GM19025 (cell line): ENCODE measurements around the gene DHRS12.

Source experiments
- ATAC-seq: cut with Tn5 transposase; IDR thresholded peaks from one replicate; pipeline ENCODE4 v1.9.1; 2021; ENCODE audit warnings: mild to moderate bottlenecking, low read depth, moderate library complexity; ENCODE audit not compliant: unreplicated experiment

DHRS12 gene, protein sequence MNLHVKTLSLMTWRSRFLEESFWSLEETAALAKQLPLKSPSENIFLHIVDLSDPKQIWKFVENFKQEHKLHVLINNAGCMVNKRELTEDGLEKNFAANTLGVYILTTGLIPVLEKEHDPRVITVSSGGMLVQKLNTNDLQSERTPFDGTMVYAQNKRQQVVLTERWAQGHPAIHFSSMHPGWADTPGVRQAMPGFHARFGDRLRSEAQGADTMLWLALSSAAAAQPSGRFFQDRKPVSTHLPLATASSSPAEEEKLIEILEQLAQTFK

DNA sequence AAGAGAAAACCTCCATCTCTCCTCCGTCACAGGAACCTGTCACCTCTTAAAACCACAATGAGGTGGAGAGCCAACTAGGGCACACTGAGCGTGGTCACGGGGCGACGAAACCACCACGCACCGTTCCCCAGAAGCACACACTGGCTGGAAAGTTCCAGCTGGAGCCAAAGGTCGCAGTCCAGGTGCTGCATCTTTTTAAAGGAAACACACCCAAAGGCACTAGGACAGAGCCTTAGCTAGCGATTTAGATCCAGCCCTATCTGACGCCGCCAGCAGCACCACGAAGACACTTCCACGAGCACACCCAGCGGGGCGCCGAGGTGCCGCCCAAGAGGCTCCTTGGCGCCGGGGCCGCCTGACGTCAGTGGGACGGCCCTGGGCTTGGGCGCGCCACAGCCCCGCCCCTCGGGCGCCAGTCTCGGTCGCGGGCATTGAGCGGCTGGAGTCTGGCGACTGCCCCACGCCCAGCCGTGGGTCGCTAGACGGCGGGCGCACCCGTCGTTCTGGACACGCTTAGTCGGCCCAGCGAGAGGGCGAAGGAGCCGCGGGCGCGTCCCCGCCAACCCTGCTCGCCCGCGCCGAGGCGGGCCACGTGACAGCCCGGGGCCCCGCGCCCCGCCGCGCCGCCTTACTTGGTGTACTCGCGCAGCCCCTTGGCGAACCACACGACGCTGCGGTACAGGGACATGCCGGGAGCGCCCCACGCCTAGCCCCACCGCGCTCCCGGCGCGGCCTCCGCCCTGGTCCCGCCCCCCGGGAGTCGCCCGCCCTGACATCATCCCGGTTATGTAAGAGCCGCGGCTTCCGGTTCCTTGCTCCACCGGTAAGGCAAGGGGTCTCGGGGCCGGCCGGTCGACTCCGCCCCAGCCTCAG is at the start of gene DHRS12:
Gene DHRS12 (minus strand): TSS at position 742 of the 873 bp plus-strand sequence. CDS start 4,504 bp downstream, outside the sequence.
- ATAC-seq, result peak; percentile 91

DNA sequence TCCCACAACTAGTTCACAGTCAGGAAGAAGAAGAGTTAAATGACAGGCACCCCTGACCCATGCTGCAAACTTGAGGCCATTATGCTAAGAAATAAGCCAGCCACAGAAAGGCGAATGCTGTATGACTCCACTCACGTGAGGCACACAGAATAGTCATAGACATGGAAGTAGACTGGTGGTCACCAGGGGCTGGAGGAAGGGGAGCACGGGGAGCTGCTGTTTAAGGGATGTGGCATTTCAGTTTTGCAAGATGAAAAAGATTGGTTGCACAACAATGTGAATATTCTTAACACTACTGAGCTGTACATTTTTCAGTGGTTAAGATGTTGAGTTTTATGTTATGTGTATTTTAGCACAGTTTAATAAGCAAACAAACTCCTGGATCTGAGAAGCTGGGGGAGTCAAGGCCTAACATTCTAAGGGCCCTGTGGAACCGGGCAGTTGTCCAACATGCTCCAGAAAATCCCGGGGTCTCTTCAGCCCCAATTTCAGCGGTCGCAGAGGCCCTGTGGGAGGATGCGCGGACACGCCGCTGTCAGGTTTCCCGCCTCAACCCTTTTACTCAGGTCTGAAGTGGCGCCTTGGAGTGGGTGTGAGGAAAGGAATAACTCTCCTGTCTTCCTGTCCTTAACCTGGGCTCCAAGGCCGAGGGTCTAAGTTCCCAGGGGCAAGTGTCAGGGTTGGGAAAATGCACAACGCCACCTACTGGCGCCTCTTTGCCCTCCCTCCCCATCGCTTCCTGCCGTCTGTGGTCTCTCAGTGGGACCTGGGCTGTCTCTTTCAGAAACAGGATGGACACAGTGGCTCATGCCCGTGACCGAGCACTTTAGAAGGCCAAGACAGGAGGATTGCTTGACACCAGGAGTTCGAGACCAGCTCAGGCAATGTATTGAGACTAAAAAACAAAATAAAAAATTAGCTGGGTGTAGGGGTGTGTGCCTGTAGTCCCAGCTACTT is 45.5 kb upstream of the DHRS12 start:
- ATAC-seq, result no peak

DNA sequence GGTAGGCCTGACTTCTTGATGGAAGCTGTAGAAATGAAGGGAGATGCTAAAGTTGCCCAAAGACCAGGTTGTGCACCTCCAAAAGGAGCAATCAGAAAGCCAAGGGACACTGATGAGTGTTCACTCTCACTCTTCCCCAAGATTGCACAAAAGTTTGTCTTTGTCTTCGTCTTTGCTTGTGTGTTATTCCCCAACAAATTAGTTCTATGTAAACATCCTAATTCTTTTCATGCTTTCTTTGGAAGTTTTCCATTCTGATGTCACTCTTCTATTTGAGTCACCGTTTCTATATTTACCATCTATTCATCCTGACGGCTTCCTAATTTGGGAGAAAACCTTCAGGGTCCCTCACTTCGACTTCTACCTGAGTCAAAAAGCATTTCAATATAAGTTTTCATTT is 44.7 kb upstream of the DHRS12 start:
- no peak for ATAC-seq

DNA sequence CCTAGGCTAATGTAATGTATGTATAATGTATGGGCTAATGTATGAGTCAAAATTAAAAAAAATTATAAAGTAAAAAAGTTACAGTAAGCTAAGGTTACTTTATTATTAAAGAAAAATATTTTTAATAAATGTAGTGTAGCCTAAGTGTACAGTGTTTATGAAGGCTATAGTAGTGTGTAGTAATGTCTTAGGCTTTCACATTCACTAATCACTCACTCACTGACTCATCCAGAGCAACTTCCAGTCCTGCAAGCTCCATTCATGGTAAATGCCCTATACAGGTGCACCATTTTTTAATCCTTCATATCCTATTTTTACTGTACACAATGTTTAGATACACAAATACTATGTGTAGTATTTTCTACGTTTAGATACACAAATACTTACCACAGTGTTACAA is 42.8 kb upstream of the DHRS12 start:
- ATAC-seq, result no peak

DNA sequence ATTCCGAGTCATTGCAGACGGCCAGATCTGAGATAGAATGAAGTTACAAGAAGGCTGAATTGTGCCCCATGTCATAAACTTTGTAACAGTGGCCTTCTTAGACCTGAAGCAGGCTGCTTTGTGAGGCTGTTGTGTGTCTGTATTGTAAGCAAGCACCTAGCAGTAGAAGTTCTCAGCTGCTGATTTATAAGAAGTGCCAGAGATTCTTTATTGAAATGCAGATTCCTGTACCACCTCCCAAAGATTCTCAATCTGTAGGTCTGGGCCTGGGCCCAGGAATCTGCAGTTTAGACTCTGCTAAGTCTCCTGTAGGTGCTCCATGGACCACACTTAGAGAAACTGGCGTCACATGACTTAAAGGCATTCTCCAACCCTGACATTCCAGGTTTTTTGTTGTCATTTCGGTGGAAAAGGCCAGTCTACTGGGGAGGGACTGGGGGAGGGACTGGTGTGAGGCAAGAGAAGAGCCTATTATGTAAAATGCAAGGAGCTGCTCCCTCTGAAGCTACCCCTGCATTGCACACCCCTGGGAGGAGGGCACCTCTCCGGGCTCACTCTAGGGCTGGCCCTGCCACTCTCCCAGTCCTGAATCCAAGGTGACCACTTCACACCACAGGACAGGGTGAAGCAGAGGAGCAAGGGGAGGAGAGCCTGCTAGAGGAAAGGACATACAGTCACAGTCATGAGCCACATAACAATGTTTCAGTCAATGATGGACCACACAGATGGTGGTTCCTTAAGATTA is 41.8 kb upstream of the DHRS12 start:
- ATAC-seq, result no peak

DNA sequence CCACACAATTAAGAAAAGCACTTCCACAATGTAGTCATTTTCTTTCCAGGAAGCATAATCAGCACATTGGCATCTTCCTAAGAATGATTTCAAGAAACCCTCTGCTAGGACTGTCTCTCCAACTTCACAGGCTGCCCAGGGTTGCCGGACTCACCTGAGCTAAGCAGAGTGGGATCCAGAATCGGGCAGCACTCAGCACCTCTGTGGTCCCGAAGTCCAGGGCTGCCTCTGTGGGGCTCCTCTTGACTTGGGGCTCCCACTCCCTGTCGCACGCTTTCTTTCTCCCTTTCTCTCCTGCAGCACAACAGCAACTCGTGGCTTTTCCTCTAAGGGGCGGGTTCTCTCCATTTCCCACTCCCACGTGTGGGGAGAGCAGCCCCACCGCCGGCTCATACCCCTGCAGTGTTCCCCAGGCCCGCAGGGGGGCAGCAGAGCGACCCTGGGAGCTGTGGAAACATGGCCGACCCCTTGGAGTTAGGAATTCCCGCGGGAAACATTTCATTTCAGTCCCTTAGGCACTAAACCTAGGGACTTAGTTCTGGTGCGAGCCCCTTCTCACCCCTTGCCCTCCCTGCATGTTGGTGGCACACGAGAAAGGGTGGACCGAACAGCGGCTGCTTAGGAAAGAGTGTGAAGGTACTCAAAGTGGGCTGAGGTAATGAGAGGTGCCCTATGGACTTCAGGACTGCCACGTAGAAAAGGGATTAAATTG is 41.1 kb upstream of the DHRS12 start, which contains the start of gene TMEM272:
Gene TMEM272 (minus strand): TSS at position 316 of the 712 bp plus-strand sequence. CDS start 6,647 bp downstream, outside the sequence.
- no peak for ATAC-seq

DNA sequence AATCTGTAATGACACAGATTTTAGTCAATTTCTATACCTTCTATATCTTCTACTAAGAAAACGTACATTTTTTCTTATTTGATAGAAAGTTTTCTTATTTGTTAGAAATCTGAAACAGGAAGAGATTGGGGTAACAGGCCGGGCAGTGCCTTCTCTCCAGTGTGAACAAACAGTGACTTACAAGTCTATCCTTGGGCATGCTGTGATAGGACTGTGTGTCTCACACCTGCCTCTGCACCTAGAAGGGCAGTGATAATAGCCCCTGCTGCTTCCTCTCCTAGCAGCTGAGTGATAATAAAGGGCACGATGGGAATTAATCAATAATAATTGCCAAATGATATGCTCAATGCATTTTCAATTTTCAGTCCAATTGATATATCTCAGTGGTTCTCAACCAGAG is 39.6 kb upstream of the DHRS12 start:
- ATAC-seq, result no peak

DNA sequence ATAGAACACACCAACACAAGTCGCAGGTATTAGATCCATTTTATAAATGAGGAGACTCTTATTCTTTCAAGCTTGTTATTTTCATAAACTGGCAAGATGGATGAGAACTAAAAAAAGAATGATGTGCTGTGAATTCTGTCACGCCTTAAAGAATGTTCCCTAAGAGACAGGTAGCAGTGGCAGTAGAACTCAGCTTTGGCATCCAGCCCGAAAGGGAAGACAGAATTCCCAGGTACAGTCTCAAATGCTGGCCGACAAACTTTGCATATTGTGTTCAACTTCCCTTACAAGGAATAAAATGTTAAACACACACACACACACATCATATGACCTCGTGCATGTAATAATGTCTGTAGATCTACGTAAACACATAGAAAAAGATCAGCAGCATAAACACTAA is 37.8 kb upstream of the DHRS12 start:
- ATAC-seq, result no peak

DNA sequence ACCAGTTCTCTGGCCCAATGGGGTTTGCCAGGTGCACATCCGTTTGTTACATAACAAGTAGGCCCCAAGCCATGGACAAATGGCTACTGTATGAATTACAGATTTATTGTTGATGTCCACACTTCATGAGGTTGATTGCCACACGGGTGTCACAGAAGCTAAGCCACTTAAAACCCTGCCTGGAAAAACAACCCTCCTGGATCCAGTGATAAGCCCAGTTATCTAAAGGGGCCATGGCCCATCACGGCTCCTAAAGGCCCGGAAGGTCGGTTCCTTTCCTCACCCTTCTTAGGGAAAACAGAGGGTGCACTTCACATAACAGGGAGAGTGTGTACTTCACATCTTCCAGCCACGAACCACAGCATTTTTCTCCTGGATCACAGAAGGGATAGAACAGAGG is 37.0 kb upstream of the DHRS12 start:
- ATAC-seq, result no peak

DNA sequence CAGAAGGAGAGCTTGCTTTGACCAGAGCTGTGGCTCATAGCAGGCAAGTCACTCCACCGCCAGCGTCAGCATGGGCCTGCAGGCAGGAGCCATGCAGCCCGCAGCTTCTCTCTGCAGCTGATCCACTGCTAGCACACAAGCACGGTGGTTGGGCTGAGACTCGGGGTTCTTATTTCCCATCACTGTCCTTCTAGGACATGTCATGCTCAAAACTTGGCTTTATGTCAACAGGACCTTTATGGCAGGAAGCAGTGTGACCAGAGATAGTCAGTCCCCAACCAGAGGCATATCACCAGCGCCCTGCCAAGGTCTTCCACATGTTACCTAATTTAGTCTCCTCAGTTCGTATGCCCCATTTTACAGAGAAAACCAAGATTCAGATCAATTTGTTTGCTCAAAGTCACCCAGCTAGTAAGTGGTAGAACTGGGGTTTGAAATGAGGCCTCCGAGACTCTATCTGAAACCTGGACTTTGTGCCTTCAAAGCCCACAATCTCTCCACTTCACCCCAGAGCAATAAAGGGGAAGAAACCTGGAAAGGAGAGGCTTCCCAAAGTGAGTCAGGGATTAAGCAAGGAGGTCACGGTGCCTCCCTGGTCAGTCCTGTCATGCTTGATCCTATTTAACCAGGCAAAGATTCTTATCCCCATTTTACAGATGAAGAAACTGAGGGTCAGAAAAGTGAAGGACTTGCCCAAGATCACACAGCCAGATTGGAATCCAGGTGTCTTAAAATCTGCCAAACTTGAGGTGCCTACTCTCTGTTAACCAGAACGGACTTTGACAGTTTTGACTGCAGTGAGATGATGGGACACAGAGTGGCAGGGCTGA is 36.0 kb upstream of the DHRS12 start:
- ATAC-seq, result no peak

DNA sequence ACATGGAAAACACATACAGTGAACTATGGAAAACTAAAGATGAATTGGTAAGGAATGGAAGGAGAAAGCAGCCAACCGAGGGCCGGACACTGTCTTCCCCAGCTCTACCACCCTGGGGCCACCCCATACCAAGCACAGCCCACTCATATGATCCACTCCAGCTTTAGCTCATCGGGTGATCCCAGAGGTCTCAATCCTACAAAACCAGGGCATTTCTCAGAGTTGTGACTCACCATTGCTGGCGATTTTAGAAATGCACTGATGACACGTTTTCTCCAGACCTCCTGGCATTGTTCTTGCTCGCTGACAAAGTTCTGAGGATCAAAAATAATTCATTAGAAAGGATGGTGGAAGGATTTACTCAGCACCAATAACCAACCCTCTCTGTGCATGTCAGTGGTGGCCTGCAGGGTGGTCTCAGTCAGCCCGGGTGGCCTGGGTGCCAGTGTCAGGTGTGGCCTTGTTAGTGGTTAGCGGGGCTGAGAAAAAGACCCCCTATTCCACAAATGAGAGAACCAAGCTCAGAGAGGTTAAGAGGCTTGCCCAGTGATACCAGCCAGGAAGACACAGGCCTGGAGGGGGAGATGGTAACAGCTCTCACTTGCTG is 34.4 kb upstream of the DHRS12 start:
- ATAC-seq, result no peak

DNA sequence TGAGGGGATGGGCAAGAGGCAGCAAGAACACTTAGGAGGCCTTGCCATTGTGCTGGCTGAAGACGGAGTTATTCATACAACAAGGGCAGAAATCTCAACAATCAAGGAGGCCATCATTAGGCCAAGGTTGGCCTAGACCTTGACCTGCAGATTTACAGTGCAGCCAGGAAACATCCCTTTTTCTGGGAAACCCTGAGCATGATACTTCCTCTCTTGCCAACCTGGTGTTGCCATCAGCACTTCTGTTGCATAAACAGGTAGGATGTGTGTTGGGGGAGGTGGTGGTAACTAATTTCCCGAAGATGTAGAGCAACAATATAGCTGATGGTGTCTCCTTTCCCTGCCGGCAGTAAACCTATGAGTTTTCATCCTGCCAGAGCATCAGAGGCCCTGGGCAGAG is 33.1 kb upstream of the DHRS12 start:
- ATAC-seq, result no peak

DNA sequence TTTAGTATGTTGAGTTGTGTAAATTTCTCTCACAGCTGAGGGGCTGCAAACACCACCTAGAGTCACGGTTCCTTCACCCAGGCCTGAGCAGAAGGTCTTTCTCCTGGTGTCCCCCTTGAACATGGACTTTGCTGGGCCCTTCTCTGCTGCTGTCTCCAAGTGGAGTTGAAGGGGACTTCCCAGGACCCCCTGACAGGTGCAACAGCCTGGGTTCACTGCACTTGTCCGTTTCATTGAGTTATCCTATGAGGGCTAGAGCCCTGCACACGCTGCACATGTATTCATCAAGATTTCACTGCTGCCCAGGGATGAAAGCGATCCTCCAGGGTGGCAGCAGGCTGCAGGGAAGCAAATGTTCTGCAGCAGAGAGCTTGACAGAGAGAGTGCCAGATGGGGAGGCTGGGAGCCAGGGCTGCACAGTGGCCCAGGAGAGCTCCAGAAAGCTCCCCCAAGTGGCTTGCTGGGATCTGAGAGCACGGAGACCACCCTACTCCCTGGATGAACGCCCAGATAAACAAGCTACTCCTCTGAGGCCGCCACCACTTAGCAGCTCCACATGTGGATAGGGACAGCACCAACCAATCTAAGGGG is 30.7 kb upstream of the DHRS12 start:
- no peak for ATAC-seq

DNA sequence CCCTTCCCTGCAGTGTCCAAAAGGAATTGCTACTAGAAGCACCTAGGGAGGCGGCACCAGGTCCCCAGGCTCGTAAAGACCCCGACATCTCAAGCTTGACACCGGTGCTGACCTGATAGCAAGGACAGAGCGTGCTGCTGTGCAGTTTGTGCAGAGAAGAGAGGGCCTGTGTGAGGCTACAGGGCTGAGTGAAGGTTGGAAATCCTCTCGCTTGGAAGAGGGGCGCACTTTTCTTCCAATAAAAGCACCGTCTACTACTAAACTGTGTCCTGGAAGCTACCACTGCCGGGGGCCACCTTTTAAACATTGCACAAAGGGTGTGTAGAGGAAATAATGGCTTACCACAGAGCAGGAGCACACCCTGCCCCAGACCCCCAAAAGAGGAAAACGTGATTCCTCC is 30.0 kb upstream of the DHRS12 start:
- ATAC-seq, result no peak

DNA sequence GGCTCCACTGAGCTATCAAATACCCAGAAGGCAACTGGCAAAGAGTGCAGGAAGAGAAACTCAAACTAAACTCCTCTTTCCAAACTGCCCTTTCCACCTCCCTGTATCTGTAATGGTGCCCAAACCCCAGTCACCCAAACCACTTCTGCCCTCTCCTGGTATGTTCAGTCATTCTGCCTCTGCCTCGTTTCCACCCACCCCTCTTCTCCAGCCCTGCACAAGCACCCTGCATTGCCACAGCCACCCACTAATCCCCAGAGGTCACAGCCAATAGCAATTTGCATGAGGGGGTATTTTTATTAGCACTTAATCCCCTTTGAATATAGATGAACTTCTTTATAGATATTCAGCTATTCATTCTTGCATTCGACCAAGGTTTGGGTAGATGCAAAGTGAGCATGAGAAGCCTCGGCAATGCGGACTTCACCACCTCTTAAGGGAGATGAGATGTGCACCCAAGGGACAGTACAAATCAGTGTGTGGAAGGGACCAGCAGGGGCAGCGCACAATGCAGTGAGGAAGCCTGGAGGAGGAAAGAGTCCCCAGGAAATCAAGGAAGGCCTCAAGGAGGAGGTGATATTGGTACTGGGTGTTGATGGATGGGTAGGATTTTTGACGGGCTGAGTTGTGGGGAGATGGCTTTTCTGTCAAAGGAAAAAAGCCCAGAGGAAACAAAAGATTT is 28.6 kb upstream of the DHRS12 start:
- ATAC-seq, result peak; percentile 65

DNA sequence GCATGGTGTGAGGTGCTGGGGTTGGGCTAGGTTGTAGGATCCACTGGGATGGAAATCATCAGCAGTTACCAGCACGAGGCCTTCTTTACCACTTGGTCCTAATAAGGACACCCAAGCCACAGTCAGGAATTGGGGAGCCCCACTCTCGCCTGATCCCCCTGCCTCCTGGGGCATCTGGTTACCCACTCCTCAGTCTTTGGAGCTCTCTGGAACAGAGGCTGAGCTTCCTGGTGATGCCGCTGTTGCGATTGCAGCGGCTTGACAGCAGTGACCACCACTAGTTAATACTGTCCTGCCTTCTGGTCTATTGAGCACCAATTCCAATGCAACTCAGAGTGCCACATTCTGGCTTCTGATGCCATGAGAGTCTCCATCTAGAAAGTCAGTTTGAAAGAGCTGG is 27.6 kb upstream of the DHRS12 start:
- no peak for ATAC-seq

DNA sequence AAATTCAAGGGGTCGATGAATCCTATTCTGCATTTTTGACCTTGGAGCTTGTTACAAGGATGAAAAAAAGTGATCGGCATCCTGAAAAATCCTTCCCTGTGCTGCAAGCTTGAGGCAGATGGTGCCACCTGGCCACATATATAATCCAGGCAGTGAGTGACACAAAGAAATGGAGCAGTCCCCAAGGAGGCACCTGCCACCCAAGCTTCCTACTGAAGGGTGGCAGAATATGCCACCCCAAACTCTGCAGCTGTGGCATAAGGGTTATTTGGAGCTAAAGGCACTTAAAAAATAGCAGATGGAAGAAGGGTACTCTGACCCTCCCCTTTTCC is 25.6 kb upstream of the DHRS12 start:
- ATAC-seq, result no peak
